ENCODE data around the gene BNIP3. TPM values are rescaled to one million over a fixed set of nuclear protein-coding genes. Genes with fewer than 3 reads are reported as not detected.

BNIP3 gene
- total and polyA plus RNA-seq, 2 of the 8 experiments (the other 6 are each of a cell fraction or from before 2014, with no cell fraction given) = 25.8 to 58.9 TPM

DNA sequence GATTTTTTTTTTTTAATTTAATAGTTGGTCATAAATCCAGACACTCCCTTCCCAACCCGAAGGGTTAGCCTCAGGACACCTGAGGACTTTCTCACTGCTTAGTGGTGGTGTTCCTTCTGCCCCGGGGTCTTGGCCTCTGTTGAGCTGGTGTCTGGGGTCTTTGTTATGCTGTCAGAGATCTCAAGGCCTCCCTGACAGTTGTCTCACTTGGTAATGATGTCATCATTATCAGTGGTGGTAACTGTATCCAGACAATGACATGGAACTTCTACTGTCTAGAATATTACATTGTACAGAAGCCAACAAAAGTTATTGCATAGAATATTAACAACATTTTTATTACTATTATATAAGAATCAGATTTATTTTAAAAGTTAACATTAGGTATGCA, 48.0 kb downstream of the BNIP3 start (continued):
- no peak for TF ChIP-seq E2F6 (IDR thresholded peaks at IDR 0.05)
